NCI-H2107 treated with DMSO at 0.1 percent for 48 hours (cell line): ENCODE data around the gene PARS2.

Source experiments
- DNase-seq: peaks from one replicate; lab custom pipeline; 2025; ENCODE audit not compliant: unreplicated experiment; lab: John Stamatoyannopoulos, UW

Gene PARS2

DNA sequence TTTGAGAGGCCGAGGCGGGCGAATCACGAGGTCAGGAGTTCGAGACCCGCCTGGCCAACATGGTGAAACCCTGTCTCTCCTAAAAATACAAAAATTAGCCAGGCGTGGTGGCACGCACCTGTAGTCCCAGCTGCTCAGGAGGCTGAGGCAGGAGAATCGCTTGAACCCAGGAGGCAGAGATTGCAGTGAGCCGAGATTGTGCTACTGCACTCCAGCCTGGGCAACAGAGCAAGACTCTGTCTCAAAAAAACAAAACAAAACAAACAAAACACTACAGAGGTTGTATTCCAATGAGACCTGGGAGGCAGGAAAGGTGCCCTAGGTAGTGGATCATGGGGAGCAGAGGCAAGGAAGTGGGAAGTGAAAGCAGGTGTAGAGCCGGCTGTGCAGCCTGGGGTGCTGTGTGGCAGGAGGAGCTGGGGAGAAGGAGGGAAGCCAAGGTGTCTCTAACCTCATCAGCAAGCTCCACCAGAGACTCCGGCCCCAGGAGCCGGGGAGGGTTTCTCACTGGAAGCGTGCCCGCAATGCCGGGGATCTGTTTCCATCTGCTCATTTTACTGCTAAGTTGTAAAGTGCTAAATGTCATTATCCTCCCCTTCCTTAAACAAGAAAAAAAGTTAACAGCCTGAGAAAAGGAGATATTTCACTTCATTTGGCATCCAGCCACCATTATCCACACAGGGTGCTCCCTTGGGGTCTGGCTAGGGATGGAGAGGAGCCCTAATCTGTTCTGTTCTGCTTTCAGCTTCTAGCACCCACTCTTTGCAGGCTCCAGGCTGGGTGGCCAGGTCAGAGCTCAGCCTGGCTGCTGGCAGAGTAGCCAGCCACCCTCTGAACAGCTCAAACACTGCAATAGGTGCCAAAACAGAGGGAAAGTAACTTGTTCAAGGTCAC, 11.8 kb upstream of the PARS2 start:
- peak; percentile 49 for DNase-seq

GRCh38 chr1:54774820-54775498, 10.6 kb upstream of the PARS2 start:
- DNase-seq, result no peak

DNA sequence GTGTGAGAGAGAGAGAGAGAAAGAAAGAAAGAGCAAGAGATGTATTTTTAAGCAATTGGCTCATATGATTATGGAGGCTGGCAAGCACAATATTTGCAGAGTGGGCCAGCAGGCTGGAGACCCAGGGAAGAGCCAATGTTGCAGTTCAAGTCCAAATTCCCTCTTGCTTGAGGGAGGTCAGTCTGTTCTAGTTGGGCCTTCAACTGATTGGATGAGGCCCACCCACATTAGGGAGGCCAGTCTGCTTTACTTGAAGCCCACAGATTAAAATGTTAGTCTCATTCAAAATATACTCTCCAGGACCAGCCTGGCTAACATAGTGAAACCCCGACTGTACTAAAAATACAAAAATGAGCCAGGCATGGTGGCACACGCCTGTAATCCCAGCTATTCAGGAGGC, 8.6 kb upstream of the PARS2 start:
- DNase-seq, result no peak

DNA sequence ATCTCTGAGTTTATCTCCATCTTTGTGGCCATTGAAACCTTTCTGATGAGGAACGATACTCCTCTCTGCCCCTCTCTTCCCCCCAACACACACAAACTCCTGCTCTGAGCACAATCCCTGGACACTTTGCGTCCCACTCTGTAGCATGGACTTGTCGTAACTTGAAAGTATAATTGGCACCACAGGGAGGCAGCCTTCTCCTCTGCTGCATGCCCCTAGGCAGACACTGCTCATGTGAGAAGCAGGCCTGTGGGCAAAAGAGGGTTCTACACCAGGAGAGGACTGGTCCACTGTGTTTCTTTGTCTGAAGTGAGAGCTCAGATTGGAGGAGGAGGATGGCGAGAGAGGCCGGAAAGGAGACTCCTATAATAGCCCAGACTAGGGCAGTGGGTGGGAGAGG, 3.8 kb upstream of the PARS2 start:
- DNase-seq, result no peak

GRCh38 chr1:54767526-54767925, 3.2 kb upstream of the PARS2 start:
- DNase-seq, result no peak

GRCh38 chr1:54766726-54767125, 2.4 kb upstream of the PARS2 start:
- DNase-seq, result peak; percentile 46

GRCh38 chr1:54764922-54765561, 719 bp upstream of the PARS2 start:
- no peak for DNase-seq

DNA sequence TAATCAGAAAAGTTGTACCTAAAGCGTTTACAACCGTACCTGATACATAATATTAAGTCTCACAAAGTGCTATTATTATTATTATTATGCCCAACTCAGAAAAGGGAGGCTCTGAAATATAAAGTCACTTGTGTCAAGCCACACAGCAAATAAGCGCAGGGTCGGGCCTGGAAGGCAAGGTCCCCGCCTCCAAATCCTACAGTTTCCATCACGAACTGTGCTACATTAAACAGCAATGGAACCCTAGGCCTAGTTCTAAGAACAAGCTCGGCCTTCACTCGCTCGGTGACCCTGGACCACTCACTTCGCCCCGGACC, 549 bp downstream of the PARS2 start:
- DNase-seq, result no peak

DNA sequence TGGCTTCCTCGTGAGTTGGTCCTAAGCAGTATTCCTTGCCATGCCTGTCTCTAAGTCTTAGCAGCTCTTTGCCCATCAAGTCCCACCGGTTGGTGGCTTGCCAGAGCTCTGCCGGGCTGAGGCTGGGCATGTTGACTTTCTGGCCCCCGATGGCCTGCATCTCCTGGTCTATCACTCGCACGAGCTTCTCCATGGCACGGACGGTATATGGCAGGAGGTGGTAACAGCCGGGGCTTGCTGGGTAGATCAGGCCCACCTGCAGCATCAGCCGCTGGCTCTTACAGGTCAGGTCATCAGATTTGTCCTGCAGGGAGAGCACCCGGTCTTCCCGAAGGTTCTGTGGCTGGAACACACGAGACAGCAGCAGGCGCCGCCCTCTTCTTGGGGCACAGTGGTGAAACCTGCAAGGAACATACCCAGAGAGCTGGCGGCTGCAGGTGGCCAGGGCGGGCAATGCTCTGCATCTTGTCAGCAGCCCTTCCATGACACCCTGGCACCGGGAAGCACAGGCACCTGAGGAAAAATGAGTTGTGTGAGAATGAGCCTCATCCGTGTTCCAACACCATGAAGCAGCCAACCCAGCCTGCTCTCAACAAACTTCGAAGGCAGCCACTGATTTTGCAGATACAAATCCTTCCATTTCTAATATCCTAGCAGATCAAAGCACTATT, 5.5 kb downstream of the PARS2 start:
- no peak for DNase-seq

DNA sequence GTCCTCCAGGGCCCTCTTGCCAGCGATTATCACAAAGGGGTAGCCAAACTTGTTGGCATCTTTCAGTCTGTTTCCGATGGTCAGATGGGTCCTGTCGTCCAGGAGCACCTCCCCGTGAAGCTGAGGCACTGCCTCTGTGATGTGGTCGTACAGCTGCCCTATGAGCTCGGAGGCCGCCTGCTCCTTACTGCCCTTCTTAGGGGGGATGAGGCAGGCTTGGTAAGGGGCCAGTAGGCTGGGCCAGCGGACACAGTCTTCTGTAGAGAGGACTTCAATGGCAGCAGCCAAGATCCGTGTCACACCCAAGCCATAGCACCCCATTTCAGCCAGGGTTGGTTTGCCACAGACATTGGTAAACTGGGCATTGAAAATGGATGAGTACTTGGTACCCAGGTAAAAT, 6.5 kb downstream of the PARS2 start:
- no peak for DNase-seq

- DNase-seq, result no peak
These were observed 9.6 kb downstream of the PARS2 start for GRCh38 chr1:54754486-54755285.

- DNase-seq, result no peak
These were observed 10.3 kb downstream of the PARS2 start for GRCh38 chr1:54754045-54754444.

DNA sequence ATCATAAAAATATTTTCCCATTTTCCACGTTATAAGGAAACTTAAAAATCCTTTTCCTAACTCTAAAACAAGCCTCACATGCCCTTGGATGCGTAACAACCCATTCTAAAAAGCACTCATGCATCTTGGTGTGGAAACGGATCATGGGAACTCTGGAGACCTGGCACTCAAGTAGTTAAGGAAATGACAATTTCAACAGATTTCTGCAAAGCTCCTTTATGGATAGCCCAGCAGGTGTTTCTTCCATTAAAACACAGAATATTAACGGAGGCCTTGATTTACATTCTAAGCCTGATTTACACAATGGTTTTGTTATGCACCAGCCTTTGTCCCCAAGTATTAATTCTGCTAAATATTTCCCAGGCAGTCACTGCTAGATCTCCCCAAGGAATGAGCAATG, 12.9 kb downstream of the PARS2 start:
- no peak for DNase-seq

DNA sequence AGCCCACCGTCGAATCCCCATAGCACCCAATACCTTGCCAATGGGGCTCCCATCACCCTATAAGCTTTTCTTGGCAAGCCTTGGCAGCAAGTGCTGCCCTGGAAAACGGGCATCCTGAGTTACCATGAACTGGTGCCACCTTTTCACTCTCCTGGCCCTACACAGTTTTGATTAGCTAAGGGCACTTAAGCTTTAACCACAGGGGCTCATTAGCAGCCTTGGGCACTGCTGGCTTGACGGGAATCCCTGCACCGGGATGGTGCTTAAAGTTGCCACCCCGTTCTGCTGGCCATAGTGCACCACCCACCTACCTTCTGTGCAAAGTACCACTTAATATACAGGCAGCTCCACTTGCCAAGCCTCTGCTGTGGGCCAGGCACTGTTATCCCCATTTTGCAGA, 13.7 kb downstream of the PARS2 start:
- no peak for DNase-seq

- no peak for DNase-seq
These were observed 16.1 kb downstream of the PARS2 start for GRCh38 chr1:54748094-54748835.

DNA sequence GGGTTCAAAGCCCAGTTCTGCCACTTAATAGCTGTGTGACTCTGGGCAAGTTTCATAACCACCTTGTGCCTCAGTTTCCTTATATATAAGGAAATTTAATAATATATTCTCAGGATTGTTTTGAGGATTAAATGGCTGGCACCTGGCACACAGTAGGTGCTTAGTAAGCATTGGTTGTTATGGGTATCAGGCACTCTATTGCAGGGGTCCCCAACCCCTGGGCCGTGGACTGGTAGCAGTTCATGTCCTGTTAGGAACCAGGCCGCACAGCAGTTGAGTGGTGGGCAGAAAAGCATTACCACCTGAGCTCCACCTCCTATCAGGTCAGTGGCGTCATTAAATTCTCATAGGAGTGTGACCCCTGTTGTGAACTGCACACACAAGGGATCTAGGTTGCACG, 18.5 kb downstream of the PARS2 start:
- DNase-seq, result no peak

- no peak for DNase-seq
These were observed 19.0 kb downstream of the PARS2 start for GRCh38 chr1:54745274-54745673.

GRCh38 chr1:54744696-54745095, 19.6 kb downstream of the PARS2 start:
- no peak for DNase-seq

- no peak for DNase-seq
These were observed 20.7 kb downstream of the PARS2 start for GRCh38 chr1:54743416-54744226.
